ENCODE results near the gene UBE2C. TPM values are rescaled to one million over a fixed set of nuclear protein-coding genes. Genes with fewer than 3 reads are reported as not detected.

Gene UBE2C
- 11.4 and 22.2 TPM in 2 replicates for total RNA-seq

DNA sequence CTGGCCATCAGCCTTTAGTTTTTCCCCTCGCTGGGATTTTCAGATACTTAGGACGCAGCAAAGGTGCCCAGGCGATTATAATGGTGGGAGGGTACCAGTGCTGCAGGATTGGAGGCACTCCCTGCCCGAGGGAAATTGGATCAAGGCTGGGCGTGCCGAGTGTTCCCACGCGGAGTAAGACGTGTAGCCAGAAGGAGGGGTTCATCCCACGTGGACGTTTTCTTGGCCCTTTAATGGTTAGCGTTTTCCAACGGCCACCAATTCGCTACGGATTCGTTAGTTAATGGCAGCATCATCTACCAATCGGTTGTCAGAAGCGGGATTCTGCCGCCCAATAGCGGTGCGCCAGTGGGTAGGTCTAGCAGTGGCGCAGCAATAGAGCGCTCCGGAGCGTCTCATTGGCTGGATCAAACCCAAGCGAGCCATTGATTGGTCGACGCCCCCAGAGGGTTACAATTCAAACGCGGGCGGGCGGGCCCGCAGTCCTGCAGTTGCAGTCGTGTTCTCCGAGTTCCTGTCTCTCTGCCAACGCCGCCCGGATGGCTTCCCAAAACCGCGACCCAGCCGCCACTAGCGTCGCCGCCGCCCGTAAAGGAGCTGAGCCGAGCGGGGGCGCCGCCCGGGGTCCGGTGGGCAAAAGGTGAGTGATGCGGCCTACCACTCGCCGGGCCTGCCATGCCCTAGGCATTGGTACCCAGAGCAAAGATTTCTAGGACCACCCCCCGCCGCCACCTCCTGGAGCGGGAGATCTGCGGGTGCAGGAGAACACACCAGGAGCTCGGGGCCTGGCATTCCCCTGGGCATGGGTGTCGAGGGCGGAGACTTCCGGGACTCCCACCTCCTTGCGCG is at the start of gene UBE2C:
UBE2C (plus strand) TSS at position 488 of the 849 bp plus-strand sequence; CDS start at position 540, 52 bp downstream.

DNA sequence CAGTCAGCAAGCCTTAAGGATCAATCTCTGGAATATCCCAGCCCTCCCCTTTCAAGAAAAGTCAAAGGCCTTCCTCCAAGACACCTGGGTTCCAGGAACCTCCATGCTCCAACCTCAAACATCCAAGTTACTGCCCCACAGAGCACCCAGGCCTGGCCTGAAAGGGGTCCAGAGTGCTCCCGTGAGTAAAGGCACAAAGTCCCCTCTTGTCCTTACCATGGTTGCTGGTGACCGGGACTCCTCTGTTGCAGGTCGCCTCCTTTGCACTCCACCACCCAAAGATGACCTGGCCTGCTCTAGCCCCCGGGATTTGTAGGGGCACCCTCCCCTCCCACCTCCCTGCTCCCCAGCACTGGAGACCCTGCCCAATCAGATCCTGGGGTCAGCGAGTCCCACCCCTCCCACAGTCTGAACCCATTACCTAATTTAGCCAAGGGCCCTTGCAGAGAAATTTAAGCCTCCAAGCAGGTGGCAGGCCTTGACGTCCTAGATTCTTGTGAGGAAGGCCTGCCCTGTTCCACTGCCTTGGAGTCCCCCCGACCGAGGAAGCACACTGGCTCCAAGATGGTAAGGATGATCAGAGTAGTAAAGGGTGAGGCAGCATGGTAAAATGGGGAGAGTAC is 14.7 kb downstream of the UBE2C start, which contains the start of gene TNNC2:
TNNC2 (minus strand) TSS at position 283 of the 623 bp plus-strand sequence; CDS start at position 219, 64 bp downstream.

DNA sequence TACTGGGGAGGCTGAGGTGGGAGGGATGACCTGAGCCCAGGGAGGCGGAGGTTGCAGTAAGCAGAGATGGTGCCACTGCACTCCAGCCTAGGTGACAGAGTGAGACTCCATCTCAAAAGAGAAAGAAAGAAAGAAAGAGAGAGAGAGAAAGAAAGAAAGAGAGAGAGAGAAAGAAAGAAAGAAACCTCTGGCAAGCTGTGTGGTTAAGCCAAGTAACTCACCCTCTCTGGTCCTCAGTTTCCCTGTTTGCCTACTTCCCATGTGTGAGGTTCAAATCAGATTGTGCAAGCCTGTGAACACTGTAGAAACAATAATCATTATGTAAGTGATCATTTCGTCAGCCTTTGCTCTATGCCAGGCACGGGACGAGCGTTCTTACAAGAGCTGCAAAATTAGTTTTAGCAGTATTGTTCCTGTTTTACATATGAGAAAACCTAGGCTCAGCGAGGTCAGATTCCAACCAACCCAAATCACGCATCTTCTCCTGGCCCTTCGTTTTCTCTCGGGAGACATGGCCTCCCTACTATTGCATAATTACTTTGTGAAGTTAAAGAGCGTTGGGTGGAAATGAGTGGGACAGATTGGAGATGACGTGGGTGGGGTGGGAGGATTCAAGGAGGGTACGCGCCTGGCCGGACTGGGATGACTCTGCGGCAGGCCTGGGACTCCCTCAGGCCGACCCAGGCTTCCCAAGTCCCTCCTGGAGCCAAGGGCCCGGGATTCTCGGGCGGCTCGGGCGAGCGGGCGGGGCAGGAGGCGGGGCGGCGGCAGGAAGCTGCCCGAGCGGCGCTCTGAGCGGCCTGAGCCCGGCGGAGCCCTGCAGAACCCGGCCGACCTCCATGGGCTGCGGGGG is 20.8 kb downstream of the UBE2C start, which contains the start of gene SNX21:
SNX21 (plus strand) TSS at position 770 of the 853 bp plus-strand sequence. CDS start 121 bp downstream, outside the sequence.

GRCh38 chr20:45857114-45857881 is 44.9 kb downstream of the UBE2C start, which contains the start of the genes ACOT8 and ZSWIM3:
Gene ACOT8 (minus strand): TSS chr20:45857392. CDS start chr20:45857315, 77 bp downstream.
Gene ZSWIM3 (plus strand): TSS chr20:45857614. CDS start chr20:45857826, 212 bp downstream.

Other genes with a start within 250 kb of the UBE2C start
- not detected in 2 replicates for gene WFDC8, start 233.4 kb upstream of the UBE2C start, total RNA-seq
- gene WFDC10A, start 182.9 kb upstream of the UBE2C start, total RNA-seq, result not detected in 2 replicates
- gene WFDC9, start 181.4 kb upstream of the UBE2C start, total RNA-seq, result not detected in 2 replicates
- gene WFDC11, start 142.4 kb upstream of the UBE2C start, total RNA-seq, result not detected in 2 replicates
- not detected in 2 replicates for gene WFDC13, start 110.6 kb upstream of the UBE2C start, total RNA-seq
- gene WFDC10B, start 107.6 kb upstream of the UBE2C start, total RNA-seq, result not detected in 2 replicates
- not detected in 2 replicates for gene SPINT4, start 90.3 kb upstream of the UBE2C start, total RNA-seq
- 0.26 TPM in 1 of 2 replicates, not detected in the other for gene WFDC3, start 20.8 kb upstream of the UBE2C start, total RNA-seq
- gene DNTTIP1, start 20.7 kb upstream of the UBE2C start, total RNA-seq, result 12.0 and 14.6 TPM in 2 replicates
- 1.4 and 1.5 TPM in 2 replicates for gene TNNC2, start 14.7 kb downstream of the UBE2C start, total RNA-seq
- 55.2 and 65.2 TPM in 2 replicates for gene SNX21, start 21.2 kb downstream of the UBE2C start, total RNA-seq
- 29.2 and 32.9 TPM in 2 replicates for gene ACOT8, start 44.7 kb downstream of the UBE2C start, total RNA-seq
- gene ZSWIM3, start 45.0 kb downstream of the UBE2C start, total RNA-seq, result 5.2 and 5.5 TPM in 2 replicates
- 3.0 TPM in 2 replicates for gene ZSWIM1, start 68.6 kb downstream of the UBE2C start, total RNA-seq
- gene SPATA25, start 75.0 kb downstream of the UBE2C start, total RNA-seq, result 1.4 and 1.5 TPM in 2 replicates
- 5.2 and 5.3 TPM in 2 replicates for gene NEURL2, start 78.6 kb downstream of the UBE2C start, total RNA-seq
- gene CTSA, start 78.7 kb downstream of the UBE2C start, total RNA-seq, result 103 and 140 TPM in 2 replicates
- gene PLTP, start 99.5 kb downstream of the UBE2C start, total RNA-seq, result 32.0 and 41.9 TPM in 2 replicates
- 7.0 and 7.5 TPM in 2 replicates for gene PCIF1, start 122.0 kb downstream of the UBE2C start, total RNA-seq
- 10.7 and 13.3 TPM in 2 replicates for gene ZNF335, start 159.6 kb downstream of the UBE2C start, total RNA-seq
- gene MMP9, start 196.3 kb downstream of the UBE2C start, total RNA-seq, result not detected in 2 replicates
- 0.06 TPM in 1 of 2 replicates, not detected in the other for gene SLC12A5, start 216.6 kb downstream of the UBE2C start, total RNA-seq